Measurements from ENCODE around the gene KIAA1549. TPM values are rescaled to one million over a fixed set of nuclear protein-coding genes. Genes with fewer than 3 reads are reported as not detected.

KIAA1549 gene
- total and polyA plus RNA-seq, 9 of the 15 experiments (the other 6 are each of a cell fraction or from before 2014, with no cell fraction given), result 0.01 to 0.29 (median 0.07) TPM

DNA sequence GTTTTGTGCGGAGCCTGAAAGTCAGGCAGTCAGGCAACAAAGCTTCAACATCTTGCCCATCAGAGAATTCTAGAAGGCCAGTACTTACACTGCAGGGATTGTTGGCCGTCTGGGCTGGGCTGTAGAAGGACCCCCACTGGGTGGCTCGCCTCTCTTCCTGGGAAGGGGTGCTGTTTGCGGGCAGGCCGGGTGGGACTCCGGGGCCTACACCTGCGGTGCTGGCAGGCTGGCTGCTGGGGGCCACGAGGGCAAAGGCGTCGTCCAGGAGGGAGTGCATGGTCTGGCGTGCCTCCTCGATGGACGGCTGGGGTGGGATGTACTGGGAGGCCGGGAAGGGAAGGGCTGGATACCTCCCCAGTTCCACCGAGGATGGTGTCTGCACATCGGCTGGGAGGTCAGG is 120.1 kb downstream of the KIAA1549 start (continued):
- TF ChIP-seq, protein P1, sequence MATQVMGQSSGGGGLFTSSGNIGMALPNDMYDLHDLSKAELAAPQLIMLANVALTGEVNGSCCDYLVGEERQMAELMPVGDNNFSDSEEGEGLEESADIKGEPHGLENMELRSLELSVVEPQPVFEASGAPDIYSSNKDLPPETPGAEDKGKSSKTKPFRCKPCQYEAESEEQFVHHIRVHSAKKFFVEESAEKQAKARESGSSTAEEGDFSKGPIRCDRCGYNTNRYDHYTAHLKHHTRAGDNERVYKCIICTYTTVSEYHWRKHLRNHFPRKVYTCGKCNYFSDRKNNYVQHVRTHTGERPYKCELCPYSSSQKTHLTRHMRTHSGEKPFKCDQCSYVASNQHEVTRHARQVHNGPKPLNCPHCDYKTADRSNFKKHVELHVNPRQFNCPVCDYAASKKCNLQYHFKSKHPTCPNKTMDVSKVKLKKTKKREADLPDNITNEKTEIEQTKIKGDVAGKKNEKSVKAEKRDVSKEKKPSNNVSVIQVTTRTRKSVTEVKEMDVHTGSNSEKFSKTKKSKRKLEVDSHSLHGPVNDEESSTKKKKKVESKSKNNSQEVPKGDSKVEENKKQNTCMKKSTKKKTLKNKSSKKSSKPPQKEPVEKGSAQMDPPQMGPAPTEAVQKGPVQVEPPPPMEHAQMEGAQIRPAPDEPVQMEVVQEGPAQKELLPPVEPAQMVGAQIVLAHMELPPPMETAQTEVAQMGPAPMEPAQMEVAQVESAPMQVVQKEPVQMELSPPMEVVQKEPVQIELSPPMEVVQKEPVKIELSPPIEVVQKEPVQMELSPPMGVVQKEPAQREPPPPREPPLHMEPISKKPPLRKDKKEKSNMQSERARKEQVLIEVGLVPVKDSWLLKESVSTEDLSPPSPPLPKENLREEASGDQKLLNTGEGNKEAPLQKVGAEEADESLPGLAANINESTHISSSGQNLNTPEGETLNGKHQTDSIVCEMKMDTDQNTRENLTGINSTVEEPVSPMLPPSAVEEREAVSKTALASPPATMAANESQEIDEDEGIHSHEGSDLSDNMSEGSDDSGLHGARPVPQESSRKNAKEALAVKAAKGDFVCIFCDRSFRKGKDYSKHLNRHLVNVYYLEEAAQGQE (IDR thresholded peaks at IDR 0.05; ENCODE audit: borderline replicate concordance), result no peak
- TF ChIP-seq, protein P1 (CRISPR knock-in tag; IDR thresholded peaks at IDR 0.05; ENCODE audit: low read depth), result no peak
- TF ChIP-seq, protein P2, sequence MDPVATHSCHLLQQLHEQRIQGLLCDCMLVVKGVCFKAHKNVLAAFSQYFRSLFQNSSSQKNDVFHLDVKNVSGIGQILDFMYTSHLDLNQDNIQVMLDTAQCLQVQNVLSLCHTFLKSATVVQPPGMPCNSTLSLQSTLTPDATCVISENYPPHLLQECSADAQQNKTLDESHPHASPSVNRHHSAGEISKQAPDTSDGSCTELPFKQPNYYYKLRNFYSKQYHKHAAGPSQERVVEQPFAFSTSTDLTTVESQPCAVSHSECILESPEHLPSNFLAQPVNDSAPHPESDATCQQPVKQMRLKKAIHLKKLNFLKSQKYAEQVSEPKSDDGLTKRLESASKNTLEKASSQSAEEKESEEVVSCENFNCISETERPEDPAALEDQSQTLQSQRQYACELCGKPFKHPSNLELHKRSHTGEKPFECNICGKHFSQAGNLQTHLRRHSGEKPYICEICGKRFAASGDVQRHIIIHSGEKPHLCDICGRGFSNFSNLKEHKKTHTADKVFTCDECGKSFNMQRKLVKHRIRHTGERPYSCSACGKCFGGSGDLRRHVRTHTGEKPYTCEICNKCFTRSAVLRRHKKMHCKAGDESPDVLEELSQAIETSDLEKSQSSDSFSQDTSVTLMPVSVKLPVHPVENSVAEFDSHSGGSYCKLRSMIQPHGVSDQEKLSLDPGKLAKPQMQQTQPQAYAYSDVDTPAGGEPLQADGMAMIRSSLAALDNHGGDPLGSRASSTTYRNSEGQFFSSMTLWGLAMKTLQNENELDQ (CRISPR knock-in tag; IDR thresholded peaks at IDR 0.05; ENCODE audit: borderline replicate concordance), result no peak
- TF ChIP-seq U2AF2 (optimal IDR thresholded peaks at IDR 0.05; ENCODE audit: low read depth, low read length) (no peak), NFIC (IDR thresholded peaks at IDR 0.05) (no peak), TAF9B (IDR thresholded peaks at IDR 0.05; ENCODE audit: partially characterized antibody) (no peak), ZNF3 (CRISPR knock-in tag; IDR thresholded peaks at IDR 0.05) (no peak), KHSRP (IDR thresholded peaks at IDR 0.05) (no peak), FOSL1 (tag; conservative IDR thresholded peaks at IDR 0.05) (no peak), CBFA2T3 (IDR thresholded peaks at IDR 0.05) (no peak)
- TF ChIP-seq, protein P3, sequence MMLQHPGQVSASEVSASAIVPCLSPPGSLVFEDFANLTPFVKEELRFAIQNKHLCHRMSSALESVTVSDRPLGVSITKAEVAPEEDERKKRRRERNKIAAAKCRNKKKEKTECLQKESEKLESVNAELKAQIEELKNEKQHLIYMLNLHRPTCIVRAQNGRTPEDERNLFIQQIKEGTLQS (IDR thresholded peaks at IDR 0.05), result no peak
- TF ChIP-seq, protein P3 (CRISPR knock-in tag; conservative IDR thresholded peaks at IDR 0.05), result no peak
